HEK293 (cell line): Measurements from ENCODE around the gene TTC16.

Source experiments
- CTCF ChIA-PET: fragments of 350-600 bp; formaldehyde crosslinking; extraction: SDS; loops from one replicate; lab custom pipeline; 2021; ENCODE audit warnings: antibody characterized with exemption; lab: Yijun Ruan, JAX
- POLR2A ChIA-PET: fragments of 300-600 bp; formaldehyde crosslinking; extraction: SDS; loops from one replicate; lab custom pipeline; 2020; ENCODE audit warnings: antibody characterized with exemption, inconsistent platforms; lab: Yijun Ruan, JAX
- H3K27ac ChIP-seq: fragments of 200-500 bp; sonication (Bioruptor generic); 2 replicates; pipeline ENCODE4 v1.5.1; 2014; ENCODE audit warnings: low read depth, low read length, control low read depth, inconsistent platforms; ENCODE audit errors: extremely low read depth
- H3K36me3 ChIP-seq, 2 experiments: fragments of 200-500 bp in 1 of 2; sonication (Bioruptor generic) in 1 of 2; 1 replicate in 1 of 2; 2 replicates in 1 of 2; pipeline ENCODE4 v1.5.1; 2014 to 2017; ENCODE audit warnings: inconsistent platforms in 2 of 2, low read length in 2 of 2; ENCODE audit not compliant: control insufficient read depth in 2 of 2, insufficient read depth in 1 of 2
- H3K4me1 ChIP-seq: fragments of 200-500 bp; sonication (Bioruptor generic); 2 replicates; pipeline ENCODE4 v1.5.1; 2014; ENCODE audit warnings: mild to moderate bottlenecking, low read length, inconsistent platforms; ENCODE audit not compliant: control insufficient read depth, insufficient read depth
- H3K4me3 ChIP-seq: 2 replicates; pipeline ENCODE4 v1.5.1; 2011; ENCODE audit warnings: low read depth, mild to moderate bottlenecking, control low read depth, low read length, moderate library complexity
- H3K9me3 ChIP-seq: fragments of 200-500 bp; sonication (Bioruptor generic); 2 replicates; pipeline ENCODE4 v1.5.1; 2014; ENCODE audit warnings: low read depth, low read length, inconsistent platforms; ENCODE audit not compliant: control insufficient read depth, insufficient read depth
- PATZ1 ChIP-seq: fragments of 450-650 bp; formaldehyde crosslinking; IDR thresholded peaks from 2 replicates; pipeline ENCODE4 v1.5.1; 2016; ENCODE audit warnings: missing biosample characterization, missing genetic modification characterization
- REST ChIP-seq: fragments of 450-650 bp; formaldehyde crosslinking; IDR thresholded peaks from 2 replicates; pipeline ENCODE4 v1.5.1; 2016; ENCODE audit warnings: missing biosample characterization, missing genetic modification characterization
- SCRT2 ChIP-seq: fragments of 450-650 bp; formaldehyde crosslinking; IDR thresholded peaks from 2 replicates; pipeline ENCODE4 v1.5.1; 2016; ENCODE audit warnings: missing biosample characterization, missing genetic modification characterization
- SP3 ChIP-seq: fragments of 450-650 bp; formaldehyde crosslinking; IDR thresholded peaks from 2 replicates; pipeline ENCODE4 v1.5.1; 2016; ENCODE audit warnings: missing biosample characterization, missing genetic modification characterization
- TSHZ1 ChIP-seq: fragments of 450-650 bp; formaldehyde crosslinking; IDR thresholded peaks from 2 replicates; pipeline ENCODE4 v1.5.1; 2016; ENCODE audit warnings: missing biosample characterization, missing genetic modification characterization, borderline replicate concordance
- ZNF16 ChIP-seq: fragments of 450-650 bp; formaldehyde crosslinking; IDR thresholded peaks from 2 replicates; pipeline ENCODE4 v1.5.1; 2016; ENCODE audit warnings: low read depth, missing biosample characterization, missing genetic modification characterization
- ZNF169 ChIP-seq: fragments of 450-650 bp; formaldehyde crosslinking; IDR thresholded peaks from 2 replicates; pipeline ENCODE4 v1.5.1; 2016; ENCODE audit warnings: missing biosample characterization, missing genetic modification characterization
- ZNF202 ChIP-seq: fragments of 450-650 bp; formaldehyde crosslinking; IDR thresholded peaks from 2 replicates; pipeline ENCODE4 v1.5.1; 2016; ENCODE audit warnings: missing biosample characterization, missing genetic modification characterization, borderline replicate concordance
- ZNF302 ChIP-seq: fragments of 450-650 bp; formaldehyde crosslinking; IDR thresholded peaks from 2 replicates; pipeline ENCODE4 v1.5.1; 2016; ENCODE audit warnings: missing biosample characterization, missing genetic modification characterization, low read depth
- ZNF311 ChIP-seq: fragments of 450-650 bp; formaldehyde crosslinking; IDR thresholded peaks from 2 replicates; pipeline ENCODE4 v1.5.1; 2017; ENCODE audit warnings: missing biosample characterization, missing genetic modification characterization, borderline replicate concordance
- ZNF341 ChIP-seq: fragments of 450-650 bp; formaldehyde crosslinking; IDR thresholded peaks from 2 replicates; pipeline ENCODE4; 2016; ENCODE audit warnings: low read depth, missing biosample characterization, missing genetic modification characterization
- ZNF394 ChIP-seq: fragments of 450-650 bp; formaldehyde crosslinking; IDR thresholded peaks from 2 replicates; pipeline ENCODE4 v1.5.1; 2016; ENCODE audit warnings: missing biosample characterization, missing genetic modification characterization, mild to moderate bottlenecking, moderate library complexity, borderline replicate concordance
- ZNF555 ChIP-seq: fragments of 450-650 bp; formaldehyde crosslinking; conservative IDR thresholded peaks from 2 replicates; pipeline ENCODE4 v1.5.1; 2017; ENCODE audit warnings: missing biosample characterization, mild to moderate bottlenecking, missing genetic modification characterization, inconsistent platforms
- ZNF677 ChIP-seq: fragments of 450-650 bp; IDR thresholded peaks from 2 replicates; pipeline ENCODE4 v1.5.0; 2018; ENCODE audit warnings: missing biosample characterization, mild to moderate bottlenecking, missing genetic modification characterization, moderate library complexity
- ZNF704 ChIP-seq: fragments of 450-650 bp; formaldehyde crosslinking; IDR thresholded peaks from 2 replicates; pipeline ENCODE4 v1.5.1; 2016; ENCODE audit warnings: missing biosample characterization, missing genetic modification characterization
- TF ChIP-seq, protein P1 (sequence below): fragments of 450-650 bp; formaldehyde crosslinking; IDR thresholded peaks from 2 replicates; pipeline ENCODE4 v1.5.1; 2016; ENCODE audit warnings: missing biosample characterization, missing genetic modification characterization, low read depth
- TF ChIP-seq, protein P2 (sequence below): fragments of 450-650 bp; formaldehyde crosslinking; IDR thresholded peaks from 2 replicates; pipeline ENCODE4; 2016; ENCODE audit warnings: missing biosample characterization, missing genetic modification characterization

Gene TTC16

DNA sequence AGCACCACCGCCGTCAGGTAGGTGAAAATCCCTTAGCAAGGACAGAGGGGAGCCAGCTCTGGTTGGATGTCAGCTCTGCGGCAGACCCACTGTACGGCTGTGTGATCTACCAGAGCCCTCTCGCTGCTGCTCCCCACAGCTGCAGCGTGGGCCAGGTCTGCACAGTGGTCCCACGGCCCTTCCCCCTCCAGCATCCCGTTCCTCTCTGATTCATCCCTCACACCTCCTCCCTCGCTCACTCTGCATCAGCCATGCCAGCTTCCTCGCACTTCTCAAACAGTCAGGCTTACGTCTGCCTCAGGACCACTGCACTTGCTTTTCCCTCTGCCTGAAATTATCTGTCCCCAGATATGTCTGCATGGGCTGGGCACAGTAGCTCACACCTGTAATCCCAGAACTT lies 35.7 kb upstream of the TTC16 start (continued):
- no peak for TF ChIP-seq ZNF169 (tag by site-specific recombination)
- TF ChIP-seq, all 188 proteins: peak for 0

DNA sequence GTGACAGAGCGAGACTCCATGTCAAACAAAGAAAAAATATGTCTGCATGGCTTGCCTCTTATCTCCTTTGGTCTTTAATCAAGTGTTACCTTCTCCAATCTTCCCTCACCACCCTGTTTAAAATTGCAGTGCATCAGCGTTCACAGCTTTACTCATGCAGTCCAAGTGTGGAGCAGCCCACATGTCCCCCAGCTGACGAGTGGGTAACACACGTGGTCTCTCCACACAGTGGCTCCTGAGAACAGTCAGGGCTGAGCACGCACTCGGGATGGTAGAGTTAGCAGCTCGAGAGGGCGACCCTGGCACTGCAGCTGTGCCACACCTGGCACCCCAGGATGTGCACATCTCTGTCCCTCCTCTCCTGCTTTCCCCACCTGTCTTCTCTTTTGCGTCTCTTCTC lies 35.0 kb upstream of the TTC16 start:
- TF ChIP-seq ZNF555 (tag by site-specific recombination) (no peak), REST (tag by site-specific recombination) (no peak), ZNF16 (tag by site-specific recombination) (no peak), TSHZ1 (tag by site-specific recombination) (no peak), SCRT2 (tag by site-specific recombination) (no peak)
- TF ChIP-seq, all 188 proteins: peak for 0
- no peaks in the 10 kb centered on the region for H3K9me3 ChIP-seq
- no peak overlapping the region for H3K4me3 ChIP-seq
- H3K4me1 ChIP-seq = no peaks in the 10 kb centered on the region
- ChIA-PET CTCF (no interaction called here), POLR2A (no interaction called here)
- H3K27ac ChIP-seq = no peak overlapping the region
- peaks cover 0 to 63% of the 10 kb centered on the region in 2 experiments; a peak in 2 of 3 replicates for H3K36me3 ChIP-seq

GRCh38 chr9:127682351-127683136 lies 33.3 kb upstream of the TTC16 start:
- H3K27ac ChIP-seq = no peak overlapping the region
- no peaks in the 10 kb centered on the region for H3K9me3 ChIP-seq
- H3K4me3 ChIP-seq = no peak overlapping the region
- CTCF ChIA-PET = interaction anchor here (0.6 kb wide), 1 partner anchor 379 kb away, joined by 3 read pairs; no protein-coding TSS in a partner anchor
- POLR2A ChIA-PET = interaction anchor here (1.4 kb wide), 1 partner anchor 52 kb away, joined by 3 read pairs; no protein-coding TSS in a partner anchor
- no peaks in the 10 kb centered on the region for H3K4me1 ChIP-seq
- H3K36me3 ChIP-seq = peaks cover 0 to 54% of the 10 kb centered on the region in 2 experiments; a peak in 2 of 3 replicates
- no peak for TF ChIP-seq ZNF394 (tag by site-specific recombination)
- TF ChIP-seq ZNF704 (tag by site-specific recombination) = no peak
- no peak for TF ChIP-seq ZNF341 (tag by site-specific recombination)
- no peak for TF ChIP-seq SP3 (tag by site-specific recombination)
- no peak for TF ChIP-seq ZNF311
- TF ChIP-seq ZNF302 (tag by site-specific recombination) = no peak
- TF ChIP-seq, protein P1, sequence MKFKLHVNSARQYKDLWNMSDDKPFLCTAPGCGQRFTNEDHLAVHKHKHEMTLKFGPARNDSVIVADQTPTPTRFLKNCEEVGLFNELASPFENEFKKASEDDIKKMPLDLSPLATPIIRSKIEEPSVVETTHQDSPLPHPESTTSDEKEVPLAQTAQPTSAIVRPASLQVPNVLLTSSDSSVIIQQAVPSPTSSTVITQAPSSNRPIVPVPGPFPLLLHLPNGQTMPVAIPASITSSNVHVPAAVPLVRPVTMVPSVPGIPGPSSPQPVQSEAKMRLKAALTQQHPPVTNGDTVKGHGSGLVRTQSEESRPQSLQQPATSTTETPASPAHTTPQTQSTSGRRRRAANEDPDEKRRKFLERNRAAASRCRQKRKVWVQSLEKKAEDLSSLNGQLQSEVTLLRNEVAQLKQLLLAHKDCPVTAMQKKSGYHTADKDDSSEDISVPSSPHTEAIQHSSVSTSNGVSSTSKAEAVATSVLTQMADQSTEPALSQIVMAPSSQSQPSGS = no peak
- TF ChIP-seq, protein P2, sequence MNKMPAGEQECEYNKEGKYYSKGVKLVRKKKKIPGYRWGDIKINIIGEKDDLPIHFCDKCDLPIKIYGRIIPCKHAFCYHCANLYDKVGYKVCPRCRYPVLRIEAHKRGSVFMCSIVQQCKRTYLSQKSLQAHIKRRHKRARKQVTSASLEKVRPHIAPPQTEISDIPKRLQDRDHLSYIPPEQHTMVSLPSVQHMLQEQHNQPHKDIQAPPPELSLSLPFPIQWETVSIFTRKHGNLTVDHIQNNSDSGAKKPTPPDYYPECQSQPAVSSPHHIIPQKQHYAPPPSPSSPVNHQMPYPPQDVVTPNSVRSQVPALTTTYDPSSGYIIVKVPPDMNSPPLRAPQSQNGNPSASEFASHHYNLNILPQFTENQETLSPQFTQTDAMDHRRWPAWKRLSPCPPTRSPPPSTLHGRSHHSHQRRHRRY (tag by site-specific recombination) = no peak
- no peak for TF ChIP-seq ZNF677 (tag by site-specific recombination)
- no peak for TF ChIP-seq ZNF202 (tag by site-specific recombination)
- no peak for TF ChIP-seq PATZ1 (tag by site-specific recombination)
